HCT116 (cell line): Measurements from ENCODE around the gene CCDC24. TPM values are rescaled to one million over a fixed set of nuclear protein-coding genes. Genes with fewer than 3 reads are reported as not detected.
A peak's percentile ranks its signal among the peaks of the same experiment; 100 is the strongest.

Source experiments
- ATAC-seq: fragments of 200-7000 bp; cut with Tn5 transposase; 2 replicates; pipeline ENCODE4 v1.9.1; 2020; ENCODE audit warnings: mild to moderate bottlenecking, moderate library complexity
- Bru-seq: library from RNA; stranded (reverse); fragments of 400-500 nt; gene quantifications from one replicate; lab custom pipeline; 2021; lab: Mats Ljungman, UMichigan
- BruChase-seq, 2 experiments: library from RNA; stranded (reverse); fragments of 400-500 nt; gene quantifications; one replicate each; lab custom pipeline; 2021; lab: Mats Ljungman, UMichigan
- BruUV-seq: library from RNA; stranded (reverse); fragments of 400-500 nt; replicated peaks from 2 replicates; lab custom pipeline; 2021; lab: Mats Ljungman, UMichigan
- CTCF ChIA-PET: fragments of 300-600 bp; sonication (Branson Sonifier 250); formaldehyde crosslinking; loops from one replicate; lab custom pipeline; 2021; ENCODE audit warnings: antibody characterized with exemption; lab: Charles Lee
- POLR2A ChIA-PET: fragments of 300-600, 350-600 bp; sonication (Branson Sonifier 250); formaldehyde crosslinking; loops from one replicate; lab custom pipeline; 2021; ENCODE audit warnings: antibody characterized with exemption; lab: Charles Lee
- RAD21 ChIA-PET, 2 experiments: fragments of 300-600 bp; sonication (Branson Sonifier 250); formaldehyde crosslinking; loops; one replicate each; lab custom pipeline; 2023; ENCODE audit warnings: low total read pairs in 2 of 2; ENCODE audit not compliant: uncharacterized antibody in 2 of 2, unreplicated experiment in 2 of 2, low non-redundant PET in 1 of 2; lab: Charles Lee
- DNase-seq: peaks from one replicate; pipeline ENCODE4 v3.0.0-alpha.2; 2010; ENCODE audit warnings: low read depth, low spot score
- H2AFZ ChIP-seq: fragments of 200-600 bp; shearing (Covaris generic), sonication (generic); 2 replicates; pipeline ENCODE4 v1.6.1; 2017; ENCODE audit warnings: low read depth, mixed run types, mixed read lengths, antibody characterized with exemption, low read length; ENCODE audit not compliant: poor library complexity, severe bottlenecking
- H3K27ac ChIP-seq: 2 replicates; pipeline ENCODE4 v1.5.1; 2012; ENCODE audit warnings: low read depth, low read length
- H3K27me3 ChIP-seq: fragments of 200-600 bp; sonication (generic); 2 replicates; pipeline ENCODE4 v1.6.1; 2016; ENCODE audit warnings: mixed run types, low read length, mixed read lengths; ENCODE audit not compliant: insufficient read depth
- H3K36me3 ChIP-seq, 2 experiments: fragments of 200-500 bp in 1 of 2; fragments of 200-600 bp in 1 of 2; sonication (Bioruptor generic) in 1 of 2; sonication (generic) in 1 of 2; 2 replicates each; pipeline versions ENCODE4 v1.5.1 to v1.6.1; 2014 to 2016; ENCODE audit warnings: low read length in 2 of 2, inconsistent platforms in 1 of 2, mixed read lengths in 1 of 2, mixed run types in 1 of 2; ENCODE audit not compliant: insufficient read depth in 2 of 2, control insufficient read depth in 1 of 2
- H3K4me1 ChIP-seq, 2 experiments: fragments of 200-600 bp in 1 of 2; sonication (generic) in 1 of 2; 2 replicates each; pipeline versions ENCODE4 v1.5.1 to v1.6.1; 2012 to 2017; ENCODE audit warnings: low read length in 2 of 2, inconsistent platforms in 1 of 2, mild to moderate bottlenecking in 1 of 2, mixed read lengths in 1 of 2, mixed run types in 1 of 2, moderate library complexity in 1 of 2; ENCODE audit not compliant: insufficient read depth in 2 of 2, control insufficient read depth in 1 of 2
- H3K4me2 ChIP-seq: fragments of 200-600 bp; sonication (generic); 2 replicates; pipeline ENCODE4 v1.6.1; 2017; ENCODE audit warnings: mixed run types, low read length, mixed read lengths
- H3K4me3 ChIP-seq, 2 experiments: fragments of 200-600 bp in 1 of 2; sonication (generic) in 1 of 2; replicated peaks in 1 of 2; 2 replicates each; pipeline ENCODE4 v1.5.1; 2011 to 2016; ENCODE audit warnings: low read length in 2 of 2, control low read depth in 1 of 2, low read depth in 1 of 2, mild to moderate bottlenecking in 1 of 2, mixed read lengths in 1 of 2, mixed run types in 1 of 2
- H3K79me2 ChIP-seq: fragments of 200-600 bp; sonication (generic); 2 replicates; pipeline ENCODE4 v1.6.1; 2017; ENCODE audit warnings: mild to moderate bottlenecking, mixed run types, low read length, moderate library complexity, mixed read lengths; ENCODE audit not compliant: insufficient read depth
- H3K9ac ChIP-seq: fragments of 200-600 bp; sonication (generic); 2 replicates; pipeline ENCODE4 v1.6.1; 2016; ENCODE audit warnings: low read length, mixed read lengths
- H3K9me2 ChIP-seq: fragments of 200-600 bp; sonication (generic), shearing (Covaris generic); 2 replicates; pipeline ENCODE4 v1.6.1; 2017; ENCODE audit warnings: mixed run types, mild to moderate bottlenecking, moderate library complexity; ENCODE audit not compliant: insufficient read depth
- H3K9me3 ChIP-seq, 2 experiments: fragments of 200-500 bp in 1 of 2; fragments of 200-600 bp in 1 of 2; sonication (Bioruptor generic) in 1 of 2; sonication (generic) in 1 of 2; 2 replicates each; pipeline ENCODE4 v1.6.1; 2014 to 2017; ENCODE audit warnings: low read length in 2 of 2, mixed read lengths in 2 of 2, inconsistent platforms in 1 of 2, low read depth in 1 of 2, mild to moderate bottlenecking in 1 of 2, mixed run types in 1 of 2, moderate library complexity in 1 of 2; ENCODE audit not compliant: control insufficient read depth in 1 of 2, insufficient read depth in 1 of 2
- H4K20me1 ChIP-seq: fragments of 200-600 bp; sonication (generic), shearing (Covaris generic); 2 replicates; pipeline ENCODE4 v1.6.1; 2017; ENCODE audit warnings: mixed run types, mild to moderate bottlenecking, moderate library complexity; ENCODE audit not compliant: insufficient read depth
- ATF3 ChIP-seq: IDR thresholded peaks from 2 replicates; pipeline ENCODE4 v1.6.1; 2012
- CBX3 ChIP-seq: IDR thresholded peaks from 2 replicates; pipeline ENCODE4 v1.6.1; 2012; ENCODE audit warnings: low read depth
- CEBPB ChIP-seq: IDR thresholded peaks from 2 replicates; pipeline ENCODE4 v1.6.1; 2012; ENCODE audit warnings: low read depth
- CTCF ChIP-seq, 3 experiments: fragments of 200-600 bp in 1 of 3; sonication (generic) in 1 of 3; IDR thresholded peaks in 2 of 3; conservative IDR thresholded peaks in 1 of 3; 2 replicates each; pipeline ENCODE4 v1.5.1; 2012 to 2017; ENCODE audit warnings: low read depth in 2 of 3, low read length in 2 of 3, antibody characterized with exemption in 1 of 3, borderline replicate concordance in 1 of 3, control low read depth in 1 of 3, mild to moderate bottlenecking in 1 of 3, mixed read lengths in 1 of 3, mixed run types in 1 of 3, moderate library complexity in 1 of 3; ENCODE audit not compliant: insufficient read depth in 1 of 3
- EGR1 ChIP-seq: IDR thresholded peaks from 2 replicates; pipeline ENCODE4 v1.6.1; 2012; ENCODE audit warnings: low read depth
- ELF1 ChIP-seq: IDR thresholded peaks from 2 replicates; pipeline ENCODE4 v1.6.1; 2012; ENCODE audit warnings: low read depth, borderline replicate concordance
- EZH2 ChIP-seq: fragments of 200-600 bp; sonication (generic); IDR thresholded peaks from 2 replicates; pipeline ENCODE4 v1.6.1; 2017; ENCODE audit warnings: antibody characterized with exemption, mixed run types
- EZH2phosphoT487 ChIP-seq: fragments of 200-600 bp; IDR thresholded peaks from 2 replicates; pipeline ENCODE4 v1.6.1; 2018; ENCODE audit warnings: antibody characterized with exemption, borderline replicate concordance
- FOSL1 ChIP-seq: IDR thresholded peaks from 2 replicates; pipeline ENCODE4 v1.6.1; 2012; ENCODE audit warnings: low read depth
- JUND ChIP-seq: IDR thresholded peaks from 2 replicates; pipeline ENCODE4 v1.6.1; 2012
- MAX ChIP-seq: IDR thresholded peaks from 2 replicates; pipeline ENCODE4 v1.6.1; 2012
- POLR2A ChIP-seq: IDR thresholded peaks from 2 replicates; pipeline ENCODE4 v1.7.0; 2011; ENCODE audit warnings: borderline replicate concordance; ENCODE audit not compliant: insufficient read depth, insufficient read length; ENCODE audit errors: extremely low read depth
- POLR2AphosphoS5 ChIP-seq: IDR thresholded peaks from 2 replicates; pipeline ENCODE4 v1.6.1; 2011; ENCODE audit warnings: mild to moderate bottlenecking, low read depth, low read length, moderate library complexity
- RAD21 ChIP-seq: IDR thresholded peaks from 2 replicates; pipeline ENCODE4 v1.6.1; 2012; ENCODE audit warnings: low read depth, mild to moderate bottlenecking
- SIN3A ChIP-seq: IDR thresholded peaks from 2 replicates; pipeline ENCODE4 v1.6.1; 2012; ENCODE audit warnings: low read depth
- SP1 ChIP-seq: IDR thresholded peaks from 2 replicates; pipeline ENCODE4 v1.6.1; 2012; ENCODE audit warnings: low read depth
- SRF ChIP-seq: IDR thresholded peaks from 2 replicates; pipeline ENCODE4 v1.6.1; 2012; ENCODE audit warnings: low read depth
- TCF7L2 ChIP-seq: IDR thresholded peaks from 2 replicates; pipeline ENCODE4 v1.7.0; 2011; ENCODE audit warnings: borderline replicate concordance, inconsistent platforms; ENCODE audit not compliant: insufficient read depth, insufficient read length; ENCODE audit errors: extremely low read depth
- YY1 ChIP-seq: IDR thresholded peaks from 2 replicates; pipeline ENCODE4 v1.6.1; 2011; ENCODE audit warnings: low read length, low read depth, moderate library complexity, mild to moderate bottlenecking; ENCODE audit not compliant: insufficient replicate concordance; ENCODE audit errors: extremely low read depth
- ZBTB33 ChIP-seq: IDR thresholded peaks from 2 replicates; pipeline ENCODE4 v1.6.1; 2011; ENCODE audit warnings: mild to moderate bottlenecking, low read length, moderate library complexity; ENCODE audit not compliant: insufficient replicate concordance; ENCODE audit errors: extremely low read depth
- ZFX ChIP-seq: fragments of 450-650 bp; IDR thresholded peaks from 2 replicates; pipeline ENCODE4 v1.6.1; 2017
- ZNF274 ChIP-seq: fragments of 200-500 bp; sonication (Bioruptor generic); IDR thresholded peaks from 2 replicates; pipeline ENCODE4 v1.6.1; 2014; ENCODE audit warnings: mild to moderate bottlenecking, low read depth, low read length, inconsistent platforms
- intact Hi-C: fragments of 100-400 bp; cut with micrococcal nuclease; formaldehyde crosslinking; loops from 2 replicates; pipeline ENCODE4 v1.10.0; 2022
- long read RNA-seq: library from polyadenylated mRNA; unstranded; transcript quantifications from one replicate; pipeline ENCODE4 v2.0.0, GENCODE V29; 2021; ENCODE audit not compliant: unreplicated experiment
- polyA plus RNA-seq: library from polyadenylated mRNA; unstranded; fragments of >200 nt; gene quantifications from 2 replicates; pipeline ENCODE4 v1.2.1, GENCODE V29; 2012; ENCODE audit warnings: missing spikeins
- total RNA-seq: library from RNA; stranded (reverse); gene quantifications from one replicate; pipeline ENCODE4 v1.2.1, GENCODE V29; 2021; ENCODE audit not compliant: unreplicated experiment

The CCDC24 gene
- 23.3 TPM for total RNA-seq
- 20.0 and 20.7 TPM in 2 replicates for polyA plus RNA-seq
- percentile 70 among the genes with signal in this experiment for Bru-seq, nascent RNA
- BruChase-seq, experiment 1, labeled RNA remaining after a 6-hour chase: percentile 62 among the genes with signal in this experiment
- percentile 72 among the genes with signal in this experiment for BruChase-seq, experiment 2, labeled RNA remaining after a 2-hour chase
- long read RNA-seq, partial matches to known transcripts: 10 of 28 reads
- long read RNA-seq, other reads (novel, unspliced or antisense): 18 of 28 reads

GRCh38 chr1:43991476-43992231, at the start of gene CCDC24:
Gene CCDC24, plus strand, starts transcription at chr1:43991599. Its CDS starts 280 bp downstream, at chr1:43991879.
- ChIA-PET RAD21 (interaction anchor here in 1 of 2 experiments (0.5 to 1.6 kb wide), 3 partner anchors 22 to 228 kb away, joined by 3 to 5 read pairs (median 3); partner anchors contain the start of gene DPH2), POLR2A (interaction anchor here (1.2 kb wide), 2 partner anchors 340 to 341 kb away, joined by 3 read pairs; partner anchors contain the start of gene KDM4A)
- TF ChIP-seq CBX3 (no peak), MAX (peak; percentile 90), SRF (no peak), SP1 (peak; percentile 61), ZNF274 (no peak), ZFX (peak; percentile 51; the same call in 1 of the 2 replicates), FOSL1 (no peak), EZH2 (no peak), YY1 (no peak), POLR2A (peak; percentile 33), ATF3 (no peak), ZBTB33 (no peak), RAD21 (no peak), TCF7L2 (no peak), SIN3A (peak; percentile 82), EGR1 (no peak), ELF1 (no peak; the same call in 1 of the 2 replicates), CTCF (IDR thresholded peaks at IDR 0.05 in 2 of 3, conservative IDR thresholded peaks at IDR 0.05 in 1 of 3; ENCODE audit: borderline replicate concordance in 1 of 3, insufficient read depth in 1 of 3, low read depth in 2 of 3, low read length in 2 of 3) (no peak), EZH2phosphoT487 (no peak), CEBPB (no peak), JUND (no peak), POLR2AphosphoS5 (peak; percentile 83)

More at GRCh38 chr1:43991476-43992231, at the start of gene CCDC24:
- intact Hi-C loops: no loop called here
- Histone ChIP-seq H3K4me2 (peak within 1 kb of the TSS; percentile 91), H4K20me1 (no peaks in the 10 kb centered on the region), H3K9me3 (no peaks in the 10 kb centered on the region), H3K36me3 (peaks cover 0 to 9% of the 10 kb centered on the region in 2 experiments; a peak in 2 of 4 replicates), H3K27ac (peak within 1 kb of the TSS; percentile 82), H3K79me2 (no peaks in the 10 kb centered on the region), H3K4me3 (peak within 1 kb of the TSS; percentile 63 to 72), H3K9ac (peak within 1 kb of the TSS; percentile 80), H3K9me2 (no peaks in the 10 kb centered on the region), H3K27me3 (no peaks in the 10 kb centered on the region), H3K4me1 (peaks cover 10 to 39% of the 10 kb centered on the region in 2 experiments), H2AFZ (peak within 1 kb of the TSS; percentile 65)
- ATAC-seq (peak; percentile 80), DNase-seq (peak; percentile 63)
- BruUV-seq: TSS peak; percentile 25
- CTCF ChIA-PET: interaction anchor here (1.4 to 3.3 kb wide), 3 partner anchors 13 to 56 kb away, joined by 4 to 13 read pairs (median 6); no protein-coding TSS in a partner anchor
